RKO (cell line): ENCODE measurements around the gene DNAH17.

ENCODE experiments used
- DNase-seq: peaks from one replicate; pipeline ENCODE4 v3.0.0-alpha.2; 2016; ENCODE audit warnings: low spot score

The DNAH17 gene

DNA sequence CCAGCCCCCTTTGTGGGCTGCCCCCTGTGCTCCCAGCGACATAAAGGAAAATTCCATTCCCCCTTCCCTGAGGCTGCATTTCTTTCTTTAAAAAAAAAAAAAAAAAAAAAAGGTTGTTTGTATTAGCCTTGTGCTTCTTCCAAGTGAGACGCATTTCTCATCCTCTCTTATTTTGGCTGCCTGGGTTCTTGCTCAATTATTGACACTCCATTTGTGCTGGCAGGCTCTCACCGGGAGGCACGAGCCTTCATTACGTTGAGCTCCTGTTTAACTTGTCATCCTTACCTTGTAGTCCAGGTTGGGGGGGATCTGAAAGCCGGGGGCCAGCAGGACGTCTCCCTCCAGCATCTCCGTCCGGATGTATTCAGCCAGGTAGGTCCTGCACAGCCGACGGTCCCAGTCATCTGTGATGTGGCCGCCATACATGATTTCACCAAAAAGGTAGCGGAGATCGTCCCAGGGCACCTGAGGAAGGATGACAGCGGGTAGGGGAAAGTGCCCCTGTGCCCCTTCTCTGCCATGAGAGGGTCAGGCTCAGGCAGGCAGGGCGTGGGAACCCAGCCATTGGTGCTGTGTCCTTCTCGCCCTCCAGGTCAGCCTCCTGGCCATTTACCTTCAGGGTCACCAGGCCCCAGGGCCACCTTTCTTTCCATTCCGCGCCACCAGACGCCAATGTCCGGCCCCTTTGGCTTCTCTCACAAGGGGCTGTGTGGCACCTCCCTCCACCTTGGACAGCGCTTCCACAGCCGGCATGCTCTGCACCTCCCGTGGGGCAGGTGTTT lies 148.2 kb downstream of the DNAH17 start:
- no peak for DNase-seq

DNA sequence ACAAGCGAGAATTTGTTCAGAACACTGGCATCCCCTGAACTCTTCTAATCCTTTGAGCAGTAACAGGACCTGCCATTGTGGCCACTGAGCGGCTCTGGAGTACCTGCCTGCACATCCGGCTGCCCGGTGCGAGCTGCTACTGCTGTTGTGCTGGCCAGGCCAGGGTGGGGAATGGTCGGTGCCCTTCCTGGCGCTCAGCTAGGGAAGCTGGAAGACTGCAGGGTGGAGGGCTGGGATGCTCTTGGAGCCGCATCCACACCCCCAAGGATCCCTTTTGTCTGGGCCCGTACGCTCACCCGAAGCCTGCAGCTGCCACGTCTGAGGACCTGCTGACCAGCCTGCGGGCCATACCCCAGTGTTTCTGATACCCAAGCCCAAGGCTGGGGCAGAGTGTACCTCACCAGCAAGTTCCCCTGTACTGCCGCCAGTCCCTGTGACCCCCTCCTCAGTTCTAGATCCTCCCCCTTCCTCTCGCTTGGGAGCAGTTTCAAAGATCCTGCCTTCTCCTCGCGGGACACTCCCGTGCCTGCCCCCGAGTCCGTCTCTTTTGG lies 149.1 kb downstream of the DNAH17 start:
- DNase-seq: no peak

DNA sequence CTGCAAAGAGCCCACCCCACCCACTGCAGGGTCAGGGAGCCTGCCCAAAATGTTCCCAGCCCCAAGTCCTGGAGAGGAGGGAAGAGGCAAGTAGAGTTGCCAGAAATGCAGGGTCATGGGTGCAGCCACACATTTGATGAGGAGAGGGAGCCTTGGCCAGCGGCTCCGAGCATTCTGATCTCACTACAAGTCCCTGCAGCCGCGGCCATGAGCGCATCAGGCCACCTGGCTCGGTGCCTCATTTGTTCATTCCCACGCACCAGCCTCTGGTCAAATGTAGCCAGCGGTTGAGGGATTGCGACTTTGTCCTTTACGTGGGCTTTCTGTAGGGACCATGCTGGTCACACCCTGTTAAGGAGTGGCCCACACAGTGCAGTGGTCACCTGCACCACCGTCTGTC lies 150.1 kb downstream of the DNAH17 start:
- DNase-seq: no peak

DNA sequence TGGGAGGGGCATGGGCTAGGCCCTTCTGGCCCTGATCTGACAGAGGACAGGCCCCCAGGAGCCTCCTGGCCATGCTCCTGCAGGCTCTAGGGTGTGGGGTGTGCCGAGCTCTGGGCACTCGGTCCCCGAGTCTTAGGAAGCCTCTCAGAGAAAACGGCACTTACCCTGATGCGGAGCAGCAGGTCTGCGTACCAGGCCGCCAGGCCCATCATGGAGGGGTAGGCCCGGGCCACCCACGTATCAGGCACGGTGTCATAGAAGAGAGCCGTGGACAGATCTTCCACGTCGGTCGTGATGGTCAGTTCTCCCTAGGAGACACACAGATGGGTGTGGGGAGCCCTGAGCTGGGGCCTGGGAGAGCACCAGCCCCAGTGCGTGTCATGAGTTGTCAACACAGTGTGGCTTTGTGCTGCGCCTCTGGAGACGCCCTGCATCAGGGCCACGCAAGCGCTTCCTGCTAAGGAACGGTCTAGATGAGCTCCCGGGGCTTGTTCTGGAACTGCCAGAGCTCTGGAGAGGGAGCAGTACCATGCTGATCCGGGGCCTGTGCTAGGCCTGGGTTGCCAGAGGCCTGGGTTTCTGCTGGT lies 150.8 kb downstream of the DNAH17 start:
- no peak for DNase-seq

DNA sequence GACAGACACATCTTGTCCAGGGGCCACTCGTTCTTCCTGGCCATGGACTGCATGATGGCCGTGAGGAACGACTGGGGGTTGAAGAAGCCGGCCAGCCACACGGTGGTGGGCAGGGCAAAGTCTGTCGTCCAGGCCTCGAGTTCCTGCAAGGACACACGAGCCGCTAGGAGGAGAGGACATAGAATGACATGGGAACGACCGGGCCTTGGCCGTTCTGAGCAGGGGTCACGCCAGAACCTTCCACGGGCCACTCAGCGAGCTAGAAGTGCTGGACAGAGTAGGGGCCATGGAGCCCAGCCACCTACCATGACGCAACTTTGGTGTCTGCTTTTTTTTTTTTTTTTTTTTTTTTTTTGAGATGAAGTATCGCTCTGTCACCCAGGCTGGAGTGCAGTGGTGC lies 151.8 kb downstream of the DNAH17 start:
- no peak for DNase-seq

DNA sequence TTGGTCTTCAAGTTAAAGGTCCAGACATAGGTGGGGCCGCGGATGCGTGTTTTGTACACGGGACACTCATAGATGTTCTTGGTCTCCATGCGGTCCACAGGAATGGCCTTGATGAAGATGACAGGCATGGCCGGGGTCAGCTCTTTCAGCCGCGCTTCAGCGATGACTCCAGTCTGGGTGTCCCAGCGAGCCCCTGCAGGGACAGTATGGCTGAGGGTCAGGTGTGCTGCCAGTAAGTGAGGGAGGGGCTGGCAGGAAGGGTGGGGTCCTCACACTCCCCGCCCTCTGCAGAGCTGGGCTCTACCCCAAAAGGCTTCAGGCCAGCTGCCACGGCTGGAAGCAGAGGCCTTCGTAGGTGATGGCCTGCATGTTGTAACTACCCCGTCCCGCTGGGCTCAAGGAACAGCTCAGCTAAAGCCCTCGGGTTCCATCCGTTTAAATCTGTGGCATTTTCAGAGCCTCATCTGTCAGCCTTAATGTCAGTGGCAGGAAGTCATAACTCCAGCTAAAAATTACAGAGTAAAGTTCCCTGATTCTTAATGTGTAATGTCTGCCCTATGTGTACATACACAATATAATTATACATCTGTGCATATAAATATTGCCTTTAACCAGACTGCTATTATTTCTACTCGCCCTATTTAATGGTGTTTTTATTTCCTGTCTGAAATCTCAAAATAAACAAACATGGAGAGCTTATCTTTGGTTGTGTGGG lies 153.1 kb downstream of the DNAH17 start:
- no peak for DNase-seq

DNA sequence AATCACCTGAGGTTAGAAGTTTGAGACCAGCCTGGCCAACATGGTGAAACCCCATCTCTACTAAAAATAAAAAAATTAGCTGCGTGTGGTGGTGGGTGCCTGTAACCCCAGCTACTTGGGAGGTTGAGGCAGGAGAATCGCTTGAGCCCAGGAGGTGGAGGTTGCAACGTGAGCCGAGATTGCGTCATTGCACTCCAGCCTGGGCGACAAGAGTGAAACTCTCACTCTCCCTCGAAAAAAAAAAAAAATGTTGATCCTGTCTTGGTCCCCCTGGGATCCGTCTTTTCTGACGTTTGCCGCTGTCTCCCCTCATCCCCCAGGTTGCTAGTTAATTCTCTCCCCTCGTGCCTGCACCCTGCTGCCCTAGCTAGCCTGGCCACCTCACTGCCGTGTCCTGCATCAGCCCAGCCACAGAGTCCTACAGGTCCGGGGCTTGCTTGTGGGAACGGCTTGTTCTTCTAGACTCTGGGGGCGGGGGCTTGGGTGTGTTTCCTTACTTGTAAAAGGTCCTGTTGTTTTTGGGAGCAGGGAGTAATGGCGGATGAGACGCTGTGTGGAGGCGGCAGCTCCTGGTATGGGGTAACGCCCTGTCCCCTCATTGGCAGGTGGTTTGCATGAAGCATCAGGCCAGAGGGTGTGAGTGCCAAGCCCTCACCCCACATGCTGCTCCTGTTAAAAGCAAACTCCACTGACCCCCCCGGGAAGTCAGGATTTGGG lies 154.2 kb downstream of the DNAH17 start:
- no peak for DNase-seq

DNA sequence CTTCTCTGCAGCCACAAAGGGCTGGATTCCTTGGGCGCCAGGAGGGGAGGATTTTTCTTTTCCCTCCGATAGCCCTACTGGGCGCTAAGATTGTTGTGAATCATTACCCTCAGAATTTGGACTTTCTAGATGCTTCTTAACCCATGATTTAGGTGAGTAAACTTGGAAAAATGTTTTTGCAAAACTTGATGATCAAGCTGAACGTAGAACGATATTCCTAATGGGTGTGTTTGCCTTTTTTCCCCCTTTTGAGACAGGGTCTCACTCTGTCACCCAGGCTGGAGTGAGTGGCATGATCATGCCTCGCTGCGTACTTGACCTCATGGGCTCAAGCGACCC lies 155.0 kb downstream of the DNAH17 start:
- DNase-seq: no peak

DNA sequence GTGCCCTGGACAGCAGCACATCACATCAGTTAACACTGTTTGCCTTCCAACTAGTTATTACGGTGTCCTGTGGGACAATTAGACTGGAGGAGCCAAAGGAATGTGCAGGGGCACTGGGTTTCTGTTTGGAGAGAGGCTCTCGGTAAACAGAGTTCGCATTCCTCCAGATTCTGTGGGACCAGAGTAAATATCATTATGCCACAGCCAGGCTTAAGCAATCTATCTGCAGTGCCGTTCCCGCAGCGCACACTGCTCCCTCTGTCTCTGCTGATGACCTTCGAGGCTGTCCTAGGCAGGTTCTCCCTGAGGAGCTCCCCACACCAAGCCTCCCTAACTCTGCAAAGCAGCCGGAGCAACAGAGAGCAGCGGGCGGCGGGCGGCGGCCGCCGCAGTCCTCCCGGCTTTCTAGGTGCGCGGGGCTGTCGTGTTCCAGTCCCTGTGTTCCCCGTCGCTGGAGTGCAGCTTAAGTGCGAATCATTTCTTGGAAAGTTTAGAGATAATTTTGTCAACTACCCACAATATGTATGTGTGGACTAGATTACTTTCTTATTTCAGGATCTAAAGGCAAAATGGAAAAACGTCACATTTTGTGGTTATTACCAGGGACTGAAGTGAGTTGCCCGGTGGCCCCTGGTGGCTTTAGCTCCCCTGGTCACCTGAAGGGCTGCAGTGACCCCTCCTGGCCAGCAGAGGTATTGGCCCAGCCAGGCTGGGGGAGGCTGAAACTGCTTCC lies 155.5 kb downstream of the DNAH17 start:
- DNase-seq: peak; percentile 48

DNA sequence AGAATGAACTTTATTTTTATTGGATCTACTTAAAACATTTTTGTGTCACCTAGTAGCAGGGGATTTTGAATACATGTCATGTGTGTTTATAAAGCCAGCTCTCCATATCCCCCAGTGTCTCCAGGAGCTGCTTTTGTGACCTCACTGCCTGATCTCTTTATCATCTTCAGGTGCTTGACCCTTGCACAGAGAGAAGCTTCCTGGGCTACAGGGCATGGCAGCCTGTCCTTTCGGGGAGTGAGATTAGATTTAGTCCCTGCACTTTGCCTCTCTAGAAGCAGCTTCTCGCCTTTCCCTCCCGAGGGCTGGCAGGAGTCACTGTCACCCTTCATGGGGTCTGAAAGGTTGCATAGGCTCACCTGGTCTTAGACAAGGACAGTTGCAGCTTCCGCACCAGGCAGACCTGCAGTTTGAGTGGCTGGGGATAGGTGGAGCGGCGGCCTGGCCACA lies 156.1 kb downstream of the DNAH17 start:
- no peak for DNase-seq

DNA sequence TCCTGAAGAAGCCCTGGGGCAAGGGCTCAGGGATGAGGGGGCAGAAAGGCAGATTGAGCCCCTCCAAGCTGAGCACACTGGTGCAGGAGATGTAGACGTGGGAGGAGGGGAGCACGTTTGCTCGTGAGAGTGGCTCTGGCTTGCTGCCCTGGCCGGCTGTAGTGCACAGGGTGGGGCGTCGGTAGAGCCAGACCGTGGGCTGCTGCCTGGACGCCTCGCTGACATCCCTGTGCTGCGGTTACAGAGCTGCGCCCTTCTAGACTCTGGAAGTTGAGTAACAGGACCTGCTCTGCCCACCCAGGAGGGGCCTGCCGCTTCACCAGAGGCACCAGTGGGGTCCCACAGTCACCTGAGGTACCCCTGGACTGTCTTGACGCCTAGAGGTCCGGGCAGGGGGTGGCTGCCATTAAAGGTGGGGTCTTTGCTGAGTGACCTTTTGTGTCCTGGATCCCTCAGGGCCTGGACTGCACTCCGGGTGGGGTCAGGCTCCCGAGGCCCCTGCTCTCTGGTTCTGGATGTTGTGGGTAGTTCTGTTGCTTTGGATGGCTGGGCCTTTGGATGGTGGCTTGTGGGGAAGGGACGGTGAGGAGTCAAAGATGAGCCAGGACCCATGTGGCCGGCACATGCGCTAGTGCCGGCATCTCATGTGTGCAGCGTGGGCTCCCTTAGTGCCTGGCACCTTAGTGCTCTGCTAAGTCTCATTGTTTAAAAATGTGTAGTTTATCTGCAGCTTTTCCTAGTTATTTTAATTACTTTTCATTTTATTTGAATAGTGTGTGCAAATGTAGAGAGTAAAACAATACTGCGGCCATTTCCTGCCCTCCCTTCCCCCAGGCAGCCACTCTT lies 157.0 kb downstream of the DNAH17 start:
- no peak for DNase-seq

DNA sequence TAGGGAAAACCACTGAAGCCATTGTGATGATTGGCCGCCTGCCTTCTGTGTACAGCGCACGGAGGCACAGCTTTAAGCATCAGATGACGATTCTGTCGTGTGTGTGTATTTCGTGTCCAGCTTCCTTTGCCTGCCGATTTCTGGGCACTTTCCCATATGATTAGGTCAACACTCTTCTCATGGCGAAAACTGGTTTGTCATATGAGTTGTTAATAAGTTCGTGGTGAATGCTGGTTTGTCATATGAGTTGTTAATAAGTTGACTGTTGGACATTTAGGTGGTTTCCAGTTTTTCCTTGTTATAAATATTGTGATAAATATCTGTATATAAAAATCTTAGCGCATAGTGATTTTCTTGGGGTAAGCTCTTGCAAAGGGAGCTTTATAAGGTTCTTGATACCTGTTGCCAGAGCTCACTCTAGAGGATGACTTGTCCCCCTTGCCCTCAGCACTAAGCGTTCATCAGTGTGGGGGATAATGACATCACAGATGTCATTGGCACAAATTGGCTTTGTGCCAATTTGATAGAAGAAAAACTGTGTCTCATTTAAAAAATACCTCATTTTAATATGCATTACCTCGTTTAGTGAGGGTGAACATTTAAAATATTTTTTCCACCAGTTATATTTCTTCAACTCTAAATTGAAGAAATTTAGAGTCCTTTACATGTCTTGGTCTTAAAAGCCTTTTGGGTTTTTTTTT lies 158.7 kb downstream of the DNAH17 start:
- DNase-seq: no peak

DNA sequence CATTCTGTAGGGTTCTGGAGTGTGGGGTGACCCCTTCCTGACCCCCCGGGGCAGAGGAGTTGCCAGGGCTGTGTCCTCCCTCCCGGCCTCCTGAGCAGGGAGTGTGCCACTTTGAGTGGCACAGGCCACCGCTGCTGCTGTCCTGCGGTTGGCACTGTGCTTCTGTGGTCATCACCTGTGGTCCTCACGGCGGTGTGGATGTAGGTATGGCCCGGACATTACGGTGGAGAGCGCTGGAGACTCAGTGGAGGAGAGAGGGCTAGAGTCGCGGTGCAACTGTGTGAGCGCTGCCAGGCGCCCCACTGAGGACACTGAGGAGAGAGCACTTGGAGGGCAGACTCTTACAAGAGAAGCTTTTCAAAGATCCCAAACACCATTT lies 159.7 kb downstream of the DNAH17 start:
- DNase-seq: no peak

DNA sequence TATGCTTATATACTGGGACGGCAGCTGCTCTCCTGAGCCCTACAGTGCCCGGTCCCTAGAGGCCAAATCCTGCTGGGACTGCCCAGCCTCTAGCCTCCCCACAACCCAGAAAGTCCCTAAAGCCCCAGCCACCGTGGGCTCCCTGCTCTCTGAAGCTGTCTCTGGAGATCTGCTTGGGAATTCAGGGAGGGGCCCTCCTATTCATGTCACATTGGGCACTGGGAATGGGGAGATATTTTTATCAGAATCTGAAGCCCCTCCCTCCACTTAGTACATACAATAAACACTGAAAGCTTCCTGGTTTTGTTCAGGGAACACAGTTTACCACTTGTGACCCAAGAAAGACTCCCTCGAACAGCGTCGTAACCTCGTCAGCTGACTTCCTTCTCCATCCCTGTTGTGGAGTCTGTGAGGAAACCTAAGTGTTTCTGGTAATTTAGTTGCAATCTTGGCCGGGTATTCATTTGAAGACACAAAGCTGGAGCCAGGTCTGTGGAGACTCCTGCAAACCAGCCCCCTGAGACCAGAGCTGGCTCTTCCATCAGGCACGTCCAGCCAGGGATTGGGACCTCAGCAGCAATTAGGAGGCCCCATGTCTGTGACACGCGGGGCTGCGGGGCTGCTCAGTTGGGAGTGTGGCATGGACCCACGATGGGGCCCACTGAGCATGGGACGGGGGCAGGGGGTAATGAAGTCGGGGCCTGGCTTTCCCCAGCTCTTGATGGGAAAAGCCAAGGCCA lies 160.2 kb downstream of the DNAH17 start:
- no peak for DNase-seq

DNA sequence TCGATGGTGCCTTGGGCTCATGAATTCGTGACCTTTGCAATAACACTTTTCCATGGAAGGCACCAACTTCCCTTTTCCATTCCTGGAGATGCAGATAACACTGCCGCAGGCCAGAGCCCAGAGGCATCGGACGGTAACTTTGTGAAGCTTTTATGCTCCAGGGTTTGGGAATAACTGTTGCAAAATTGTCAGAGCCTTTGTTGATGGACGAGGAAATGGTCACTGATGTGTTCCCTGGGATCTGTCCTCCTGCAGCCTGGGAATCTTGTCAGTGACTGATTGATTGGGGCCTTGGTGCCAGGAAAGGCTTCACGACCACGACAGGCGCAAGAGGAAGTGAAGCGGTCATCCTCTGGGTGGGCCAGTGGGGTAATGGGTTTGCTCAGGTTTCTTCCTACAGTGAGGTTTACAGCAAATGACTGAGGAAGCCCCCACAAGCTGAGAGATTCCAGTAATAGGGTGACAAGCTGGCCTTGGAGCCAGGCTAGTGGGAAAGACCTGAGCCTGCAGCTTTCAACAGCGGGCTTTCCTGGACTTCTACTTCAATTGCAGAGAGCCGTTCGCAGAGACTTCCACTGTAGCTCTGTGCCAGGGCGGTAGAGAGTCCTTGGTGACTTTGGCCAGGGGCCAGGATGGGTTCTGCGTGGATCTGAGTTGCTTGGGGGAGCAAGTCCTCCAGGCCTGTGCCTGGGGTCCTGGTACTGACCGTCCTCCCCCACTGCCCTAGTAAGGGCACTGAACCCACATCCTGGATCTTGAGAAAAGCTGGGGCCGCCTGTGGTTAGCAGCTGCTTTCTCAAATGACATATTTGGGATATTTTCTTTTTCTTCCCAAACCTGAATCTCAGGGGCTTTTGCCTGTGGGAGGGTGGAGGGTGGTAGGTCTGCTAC lies 161.1 kb downstream of the DNAH17 start:
- DNase-seq: no peak

DNA sequence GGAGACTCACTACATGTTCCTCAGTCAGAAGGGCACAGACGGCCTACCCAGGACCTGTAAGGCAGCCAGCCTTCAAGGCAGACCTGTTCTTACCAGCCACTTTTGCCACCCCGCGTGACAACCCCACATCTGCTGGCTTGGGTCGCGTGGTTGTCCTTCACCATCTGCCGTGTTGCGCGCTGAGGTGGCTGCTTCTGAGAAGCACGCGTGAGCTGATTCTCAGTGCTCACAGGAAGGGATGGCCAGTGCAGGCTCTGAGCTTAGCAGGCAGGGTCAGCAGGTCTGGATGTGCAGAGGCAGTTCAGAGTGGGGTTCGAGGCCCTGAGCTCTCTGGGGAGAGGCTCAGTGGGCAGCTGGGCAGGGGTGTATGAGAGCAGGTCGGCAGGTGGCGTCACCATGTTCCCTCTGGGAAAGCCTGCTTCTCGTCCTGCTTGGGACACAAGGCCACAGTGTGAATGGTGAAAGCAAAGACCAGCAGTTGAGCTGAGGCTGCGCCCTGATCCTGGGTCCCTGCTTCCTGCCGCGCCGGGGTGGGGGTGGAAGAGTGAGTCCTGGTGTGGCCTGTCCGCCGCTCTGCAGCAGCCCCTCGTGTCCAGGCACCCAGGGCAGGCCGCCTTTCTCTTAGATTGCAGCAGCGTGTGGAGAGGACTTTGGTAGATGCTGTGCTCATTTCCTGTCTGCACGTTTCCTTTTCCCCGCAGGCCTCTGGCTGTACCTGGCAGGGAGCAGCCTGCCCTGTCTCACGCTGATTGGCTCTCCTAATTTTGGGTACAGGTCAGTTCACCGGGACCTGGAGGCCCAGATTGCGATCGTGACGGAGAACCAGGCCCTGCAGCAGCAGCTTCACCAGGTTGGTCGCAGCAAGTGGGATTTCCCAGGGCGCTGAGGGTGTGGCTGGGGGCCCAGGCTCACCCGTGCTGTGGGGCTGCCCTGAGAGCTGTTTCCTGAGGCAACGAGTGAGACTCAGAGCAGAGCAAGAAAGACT lies 162.7 kb downstream of the DNAH17 start:
- DNase-seq: no peak

DNA sequence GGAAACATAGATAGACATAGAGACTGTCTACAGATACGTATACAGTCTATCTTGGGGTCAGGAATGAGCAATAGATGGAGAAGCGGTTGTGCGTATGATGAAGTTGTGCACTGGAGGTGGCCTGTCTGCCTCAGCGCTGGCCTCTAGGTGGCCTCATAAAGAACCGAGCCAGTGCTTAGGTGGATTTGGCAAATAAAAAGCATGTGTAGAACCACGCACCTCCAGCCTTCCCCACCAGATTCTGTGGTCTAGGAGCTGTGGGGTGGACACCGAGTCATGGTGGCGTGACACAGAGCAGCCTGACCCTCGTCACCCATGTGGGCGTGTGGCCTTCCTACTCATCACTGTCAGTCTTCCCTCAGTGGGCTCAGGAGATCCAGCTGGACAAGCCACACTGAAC lies 164.8 kb downstream of the DNAH17 start:
- DNase-seq: peak; percentile 27
